Measurements from ENCODE around the gene ST7.

DNA sequence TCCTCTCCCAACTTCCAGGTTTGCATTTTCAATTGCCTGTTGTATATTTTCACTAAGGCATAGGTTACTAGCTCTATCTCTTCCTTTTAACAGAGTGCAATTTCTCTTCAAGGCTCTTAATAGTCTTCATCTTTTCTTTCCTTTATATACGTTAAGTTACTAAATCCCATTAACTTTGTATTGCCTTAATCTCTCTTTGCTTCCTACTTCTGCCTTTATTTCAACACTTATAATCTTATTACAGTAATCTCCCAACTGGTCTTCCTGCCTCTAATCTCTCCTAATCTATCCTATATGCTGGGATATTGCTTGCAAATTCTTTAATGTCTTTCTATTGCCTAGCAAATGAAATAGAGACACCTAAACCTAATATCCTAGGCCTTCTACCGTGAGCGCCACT, 26.1 kb downstream of the ST7 start:
- TF ChIP-seq, protein P1, sequence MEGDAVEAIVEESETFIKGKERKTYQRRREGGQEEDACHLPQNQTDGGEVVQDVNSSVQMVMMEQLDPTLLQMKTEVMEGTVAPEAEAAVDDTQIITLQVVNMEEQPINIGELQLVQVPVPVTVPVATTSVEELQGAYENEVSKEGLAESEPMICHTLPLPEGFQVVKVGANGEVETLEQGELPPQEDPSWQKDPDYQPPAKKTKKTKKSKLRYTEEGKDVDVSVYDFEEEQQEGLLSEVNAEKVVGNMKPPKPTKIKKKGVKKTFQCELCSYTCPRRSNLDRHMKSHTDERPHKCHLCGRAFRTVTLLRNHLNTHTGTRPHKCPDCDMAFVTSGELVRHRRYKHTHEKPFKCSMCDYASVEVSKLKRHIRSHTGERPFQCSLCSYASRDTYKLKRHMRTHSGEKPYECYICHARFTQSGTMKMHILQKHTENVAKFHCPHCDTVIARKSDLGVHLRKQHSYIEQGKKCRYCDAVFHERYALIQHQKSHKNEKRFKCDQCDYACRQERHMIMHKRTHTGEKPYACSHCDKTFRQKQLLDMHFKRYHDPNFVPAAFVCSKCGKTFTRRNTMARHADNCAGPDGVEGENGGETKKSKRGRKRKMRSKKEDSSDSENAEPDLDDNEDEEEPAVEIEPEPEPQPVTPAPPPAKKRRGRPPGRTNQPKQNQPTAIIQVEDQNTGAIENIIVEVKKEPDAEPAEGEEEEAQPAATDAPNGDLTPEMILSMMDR (conservative IDR thresholded peaks at IDR 0.05; ENCODE audit: low read depth in 2 of 2), result no peak
- TF ChIP-seq CREB1 (CRISPR knock-in tag; IDR thresholded peaks at IDR 0.05; ENCODE audit: low read depth) (no peak), POLR2AphosphoS5 (IDR thresholded peaks at IDR 0.05; ENCODE audit: low read depth) (no peak), EZH2 (IDR thresholded peaks at IDR 0.05; ENCODE audit: low read depth, unreplicated experiment) (no peak), STAT1 (IDR thresholded peaks at IDR 0.05; ENCODE audit: unreplicated experiment) (no peak), EZH2phosphoT487 (IDR thresholded peaks at IDR 0.05; ENCODE audit: unreplicated experiment) (no peak), ZNF331 (CRISPR knock-in tag; IDR thresholded peaks at IDR 0.05; ENCODE audit: low read depth) (no peak)
- TF ChIP-seq, protein P2, sequence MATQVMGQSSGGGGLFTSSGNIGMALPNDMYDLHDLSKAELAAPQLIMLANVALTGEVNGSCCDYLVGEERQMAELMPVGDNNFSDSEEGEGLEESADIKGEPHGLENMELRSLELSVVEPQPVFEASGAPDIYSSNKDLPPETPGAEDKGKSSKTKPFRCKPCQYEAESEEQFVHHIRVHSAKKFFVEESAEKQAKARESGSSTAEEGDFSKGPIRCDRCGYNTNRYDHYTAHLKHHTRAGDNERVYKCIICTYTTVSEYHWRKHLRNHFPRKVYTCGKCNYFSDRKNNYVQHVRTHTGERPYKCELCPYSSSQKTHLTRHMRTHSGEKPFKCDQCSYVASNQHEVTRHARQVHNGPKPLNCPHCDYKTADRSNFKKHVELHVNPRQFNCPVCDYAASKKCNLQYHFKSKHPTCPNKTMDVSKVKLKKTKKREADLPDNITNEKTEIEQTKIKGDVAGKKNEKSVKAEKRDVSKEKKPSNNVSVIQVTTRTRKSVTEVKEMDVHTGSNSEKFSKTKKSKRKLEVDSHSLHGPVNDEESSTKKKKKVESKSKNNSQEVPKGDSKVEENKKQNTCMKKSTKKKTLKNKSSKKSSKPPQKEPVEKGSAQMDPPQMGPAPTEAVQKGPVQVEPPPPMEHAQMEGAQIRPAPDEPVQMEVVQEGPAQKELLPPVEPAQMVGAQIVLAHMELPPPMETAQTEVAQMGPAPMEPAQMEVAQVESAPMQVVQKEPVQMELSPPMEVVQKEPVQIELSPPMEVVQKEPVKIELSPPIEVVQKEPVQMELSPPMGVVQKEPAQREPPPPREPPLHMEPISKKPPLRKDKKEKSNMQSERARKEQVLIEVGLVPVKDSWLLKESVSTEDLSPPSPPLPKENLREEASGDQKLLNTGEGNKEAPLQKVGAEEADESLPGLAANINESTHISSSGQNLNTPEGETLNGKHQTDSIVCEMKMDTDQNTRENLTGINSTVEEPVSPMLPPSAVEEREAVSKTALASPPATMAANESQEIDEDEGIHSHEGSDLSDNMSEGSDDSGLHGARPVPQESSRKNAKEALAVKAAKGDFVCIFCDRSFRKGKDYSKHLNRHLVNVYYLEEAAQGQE (IDR thresholded peaks at IDR 0.05; ENCODE audit: unreplicated experiment), result no peak
- TF ChIP-seq, protein P3, sequence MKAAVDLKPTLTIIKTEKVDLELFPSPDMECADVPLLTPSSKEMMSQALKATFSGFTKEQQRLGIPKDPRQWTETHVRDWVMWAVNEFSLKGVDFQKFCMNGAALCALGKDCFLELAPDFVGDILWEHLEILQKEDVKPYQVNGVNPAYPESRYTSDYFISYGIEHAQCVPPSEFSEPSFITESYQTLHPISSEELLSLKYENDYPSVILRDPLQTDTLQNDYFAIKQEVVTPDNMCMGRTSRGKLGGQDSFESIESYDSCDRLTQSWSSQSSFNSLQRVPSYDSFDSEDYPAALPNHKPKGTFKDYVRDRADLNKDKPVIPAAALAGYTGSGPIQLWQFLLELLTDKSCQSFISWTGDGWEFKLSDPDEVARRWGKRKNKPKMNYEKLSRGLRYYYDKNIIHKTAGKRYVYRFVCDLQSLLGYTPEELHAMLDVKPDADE (IDR thresholded peaks at IDR 0.05), result no peak
- TF ChIP-seq, protein P4, sequence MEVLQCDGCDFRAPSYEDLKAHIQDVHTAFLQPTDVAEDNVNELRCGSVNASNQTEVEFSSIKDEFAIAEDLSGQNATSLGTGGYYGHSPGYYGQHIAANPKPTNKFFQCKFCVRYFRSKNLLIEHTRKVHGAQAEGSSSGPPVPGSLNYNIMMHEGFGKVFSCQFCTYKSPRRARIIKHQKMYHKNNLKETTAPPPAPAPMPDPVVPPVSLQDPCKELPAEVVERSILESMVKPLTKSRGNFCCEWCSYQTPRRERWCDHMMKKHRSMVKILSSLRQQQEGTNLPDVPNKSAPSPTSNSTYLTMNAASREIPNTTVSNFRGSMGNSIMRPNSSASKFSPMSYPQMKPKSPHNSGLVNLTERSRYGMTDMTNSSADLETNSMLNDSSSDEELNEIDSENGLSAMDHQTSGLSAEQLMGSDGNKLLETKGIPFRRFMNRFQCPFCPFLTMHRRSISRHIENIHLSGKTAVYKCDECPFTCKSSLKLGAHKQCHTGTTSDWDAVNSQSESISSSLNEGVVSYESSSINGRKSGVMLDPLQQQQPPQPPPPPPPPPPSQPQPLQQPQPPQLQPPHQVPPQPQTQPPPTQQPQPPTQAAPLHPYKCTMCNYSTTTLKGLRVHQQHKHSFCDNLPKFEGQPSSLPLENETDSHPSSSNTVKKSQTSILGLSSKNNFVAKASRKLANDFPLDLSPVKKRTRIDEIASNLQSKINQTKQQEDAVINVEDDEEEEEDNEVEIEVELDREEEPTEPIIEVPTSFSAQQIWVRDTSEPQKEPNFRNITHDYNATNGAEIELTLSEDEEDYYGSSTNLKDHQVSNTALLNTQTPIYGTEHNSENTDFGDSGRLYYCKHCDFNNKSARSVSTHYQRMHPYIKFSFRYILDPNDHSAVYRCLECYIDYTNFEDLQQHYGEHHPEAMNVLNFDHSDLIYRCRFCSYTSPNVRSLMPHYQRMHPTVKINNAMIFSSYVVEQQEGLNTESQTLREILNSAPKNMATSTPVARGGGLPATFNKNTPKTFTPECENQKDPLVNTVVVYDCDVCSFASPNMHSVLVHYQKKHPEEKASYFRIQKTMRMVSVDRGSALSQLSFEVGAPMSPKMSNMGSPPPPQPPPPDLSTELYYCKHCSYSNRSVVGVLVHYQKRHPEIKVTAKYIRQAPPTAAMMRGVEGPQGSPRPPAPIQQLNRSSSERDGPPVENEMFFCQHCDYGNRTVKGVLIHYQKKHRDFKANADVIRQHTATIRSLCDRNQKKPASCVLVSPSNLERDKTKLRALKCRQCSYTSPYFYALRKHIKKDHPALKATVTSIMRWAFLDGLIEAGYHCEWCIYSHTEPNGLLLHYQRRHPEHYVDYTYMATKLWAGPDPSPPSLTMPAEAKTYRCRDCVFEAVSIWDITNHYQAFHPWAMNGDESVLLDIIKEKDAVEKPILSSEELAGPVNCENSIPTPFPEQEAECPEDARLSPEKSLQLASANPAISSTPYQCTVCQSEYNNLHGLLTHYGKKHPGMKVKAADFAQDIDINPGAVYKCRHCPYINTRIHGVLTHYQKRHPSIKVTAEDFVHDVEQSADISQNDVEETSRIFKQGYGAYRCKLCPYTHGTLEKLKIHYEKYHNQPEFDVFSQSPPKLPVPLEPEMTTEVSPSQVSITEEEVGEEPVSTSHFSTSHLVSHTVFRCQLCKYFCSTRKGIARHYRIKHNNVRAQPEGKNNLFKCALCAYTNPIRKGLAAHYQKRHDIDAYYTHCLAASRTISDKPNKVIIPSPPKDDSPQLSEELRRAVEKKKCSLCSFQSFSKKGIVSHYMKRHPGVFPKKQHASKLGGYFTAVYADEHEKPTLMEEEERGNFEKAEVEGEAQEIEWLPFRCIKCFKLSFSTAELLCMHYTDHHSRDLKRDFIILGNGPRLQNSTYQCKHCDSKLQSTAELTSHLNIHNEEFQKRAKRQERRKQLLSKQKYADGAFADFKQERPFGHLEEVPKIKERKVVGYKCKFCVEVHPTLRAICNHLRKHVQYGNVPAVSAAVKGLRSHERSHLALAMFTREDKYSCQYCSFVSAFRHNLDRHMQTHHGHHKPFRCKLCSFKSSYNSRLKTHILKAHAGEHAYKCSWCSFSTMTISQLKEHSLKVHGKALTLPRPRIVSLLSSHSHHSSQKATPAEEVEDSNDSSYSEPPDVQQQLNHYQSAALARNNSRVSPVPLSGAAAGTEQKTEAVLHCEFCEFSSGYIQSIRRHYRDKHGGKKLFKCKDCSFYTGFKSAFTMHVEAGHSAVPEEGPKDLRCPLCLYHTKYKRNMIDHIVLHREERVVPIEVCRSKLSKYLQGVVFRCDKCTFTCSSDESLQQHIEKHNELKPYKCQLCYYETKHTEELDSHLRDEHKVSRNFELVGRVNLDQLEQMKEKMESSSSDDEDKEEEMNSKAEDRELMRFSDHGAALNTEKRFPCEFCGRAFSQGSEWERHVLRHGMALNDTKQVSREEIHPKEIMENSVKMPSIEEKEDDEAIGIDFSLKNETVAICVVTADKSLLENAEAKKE (CRISPR knock-in tag; IDR thresholded peaks at IDR 0.05), result no peak
